22Rv1 (cell line): Measurements from ENCODE around the gene GALNTL6.

Experiments used
- ZFX ChIP-seq: fragments of 450-650 bp; IDR thresholded peaks from 2 replicates; pipeline ENCODE4 v1.6.1; 2017; ENCODE audit warnings: antibody characterized with exemption, borderline replicate concordance
- TF ChIP-seq, protein P1 (sequence below): fragments of 450-650 bp; IDR thresholded peaks from 2 replicates; pipeline ENCODE4 v1.5.1; 2017; ENCODE audit warnings: mild to moderate bottlenecking

DNA sequence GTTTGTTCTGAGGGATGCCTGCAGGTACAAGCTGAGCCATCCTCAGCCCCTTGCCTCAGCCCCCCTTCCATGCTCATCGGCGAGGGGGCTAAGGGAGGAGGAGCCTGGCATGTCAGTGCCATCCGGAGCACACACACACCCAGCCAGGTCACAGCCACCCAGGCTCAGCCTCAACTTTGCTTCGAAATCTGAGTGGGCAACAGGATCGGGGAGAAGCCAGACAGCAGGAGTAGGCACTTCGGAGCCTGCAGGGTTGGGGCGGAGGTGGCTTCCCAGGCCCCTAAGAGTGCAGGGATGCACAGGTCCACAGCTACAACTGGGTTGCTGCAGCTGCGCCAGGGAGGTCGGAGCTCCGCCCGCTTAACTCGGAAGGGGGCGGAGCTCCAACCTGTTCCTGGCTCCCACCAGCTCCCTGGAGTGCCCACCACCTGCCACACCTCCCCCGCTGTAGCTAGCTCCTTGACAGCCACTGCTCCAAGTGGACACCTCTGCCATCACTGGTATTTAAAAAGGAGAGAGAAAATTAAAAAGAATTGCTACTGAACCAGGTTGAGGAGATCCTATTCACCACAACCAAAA is 1162.5 kb downstream of the GALNTL6 start:
- TF ChIP-seq, protein P1, sequence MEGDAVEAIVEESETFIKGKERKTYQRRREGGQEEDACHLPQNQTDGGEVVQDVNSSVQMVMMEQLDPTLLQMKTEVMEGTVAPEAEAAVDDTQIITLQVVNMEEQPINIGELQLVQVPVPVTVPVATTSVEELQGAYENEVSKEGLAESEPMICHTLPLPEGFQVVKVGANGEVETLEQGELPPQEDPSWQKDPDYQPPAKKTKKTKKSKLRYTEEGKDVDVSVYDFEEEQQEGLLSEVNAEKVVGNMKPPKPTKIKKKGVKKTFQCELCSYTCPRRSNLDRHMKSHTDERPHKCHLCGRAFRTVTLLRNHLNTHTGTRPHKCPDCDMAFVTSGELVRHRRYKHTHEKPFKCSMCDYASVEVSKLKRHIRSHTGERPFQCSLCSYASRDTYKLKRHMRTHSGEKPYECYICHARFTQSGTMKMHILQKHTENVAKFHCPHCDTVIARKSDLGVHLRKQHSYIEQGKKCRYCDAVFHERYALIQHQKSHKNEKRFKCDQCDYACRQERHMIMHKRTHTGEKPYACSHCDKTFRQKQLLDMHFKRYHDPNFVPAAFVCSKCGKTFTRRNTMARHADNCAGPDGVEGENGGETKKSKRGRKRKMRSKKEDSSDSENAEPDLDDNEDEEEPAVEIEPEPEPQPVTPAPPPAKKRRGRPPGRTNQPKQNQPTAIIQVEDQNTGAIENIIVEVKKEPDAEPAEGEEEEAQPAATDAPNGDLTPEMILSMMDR = no peak
- no peak for TF ChIP-seq ZFX
